KMS-11 (cell line): Measurements from ENCODE around the gene C1QTNF1.

Source experiments
- H2AFZ ChIP-seq: fragments of 200-600 bp; sonication (generic); 2 replicates; pipeline ENCODE4 v1.6.1; 2016; ENCODE audit warnings: antibody characterized with exemption, mixed run types, low read depth
- H3K27ac ChIP-seq: fragments of 200-600 bp; sonication (generic); 2 replicates; pipeline ENCODE4 v1.6.1; 2016; ENCODE audit warnings: mild to moderate bottlenecking, mixed run types
- H3K27me3 ChIP-seq: fragments of 200-600 bp; sonication (generic); 2 replicates; pipeline ENCODE4 v1.6.1; 2017; ENCODE audit warnings: mild to moderate bottlenecking, low read depth, mixed run types, moderate library complexity; ENCODE audit not compliant: insufficient read depth
- H3K36me3 ChIP-seq: fragments of 200-600 bp; sonication (generic); 2 replicates; pipeline ENCODE4 v1.6.1; 2017; ENCODE audit warnings: mild to moderate bottlenecking, mixed run types; ENCODE audit not compliant: insufficient read depth
- H3K4me1 ChIP-seq: fragments of 200-600 bp; sonication (generic); 2 replicates; pipeline ENCODE4 v1.6.1; 2016; ENCODE audit warnings: mild to moderate bottlenecking, low read depth, mixed run types; ENCODE audit not compliant: poor library complexity, severe bottlenecking
- H3K4me2 ChIP-seq: fragments of 200-600 bp; sonication (generic); 2 replicates; pipeline ENCODE4 v1.7.0; 2016; ENCODE audit warnings: mild to moderate bottlenecking, mixed run types
- H3K4me3 ChIP-seq: fragments of 200-600 bp; sonication (generic); IDR thresholded peaks from 2 replicates; pipeline ENCODE4 v1.6.1; 2017; ENCODE audit warnings: low read depth, low read length, mixed read lengths; ENCODE audit not compliant: insufficient read depth
- H3K79me2 ChIP-seq: fragments of 200-600 bp; sonication (generic); 2 replicates; pipeline ENCODE4 v1.6.1; 2016; ENCODE audit warnings: low read depth, mixed run types; ENCODE audit not compliant: insufficient read depth
- H3K9ac ChIP-seq: fragments of 200-600 bp; sonication (generic); 2 replicates; pipeline ENCODE4 v1.6.1; 2016; ENCODE audit warnings: mild to moderate bottlenecking, mixed run types
- H4K20me1 ChIP-seq: fragments of 200-600 bp; sonication (generic); 2 replicates; pipeline ENCODE4 v1.6.1; 2016; ENCODE audit warnings: mild to moderate bottlenecking, mixed run types; ENCODE audit not compliant: insufficient read depth
- TF ChIP-seq, protein P1 (sequence below): fragments of 200-600 bp; sonication (generic); conservative IDR thresholded peaks from 2 replicates; pipeline ENCODE4 v1.6.1; 2017; ENCODE audit warnings: low read depth, mild to moderate bottlenecking, antibody characterized with exemption, low read length, moderate library complexity, mixed read lengths

The C1QTNF1 gene

DNA sequence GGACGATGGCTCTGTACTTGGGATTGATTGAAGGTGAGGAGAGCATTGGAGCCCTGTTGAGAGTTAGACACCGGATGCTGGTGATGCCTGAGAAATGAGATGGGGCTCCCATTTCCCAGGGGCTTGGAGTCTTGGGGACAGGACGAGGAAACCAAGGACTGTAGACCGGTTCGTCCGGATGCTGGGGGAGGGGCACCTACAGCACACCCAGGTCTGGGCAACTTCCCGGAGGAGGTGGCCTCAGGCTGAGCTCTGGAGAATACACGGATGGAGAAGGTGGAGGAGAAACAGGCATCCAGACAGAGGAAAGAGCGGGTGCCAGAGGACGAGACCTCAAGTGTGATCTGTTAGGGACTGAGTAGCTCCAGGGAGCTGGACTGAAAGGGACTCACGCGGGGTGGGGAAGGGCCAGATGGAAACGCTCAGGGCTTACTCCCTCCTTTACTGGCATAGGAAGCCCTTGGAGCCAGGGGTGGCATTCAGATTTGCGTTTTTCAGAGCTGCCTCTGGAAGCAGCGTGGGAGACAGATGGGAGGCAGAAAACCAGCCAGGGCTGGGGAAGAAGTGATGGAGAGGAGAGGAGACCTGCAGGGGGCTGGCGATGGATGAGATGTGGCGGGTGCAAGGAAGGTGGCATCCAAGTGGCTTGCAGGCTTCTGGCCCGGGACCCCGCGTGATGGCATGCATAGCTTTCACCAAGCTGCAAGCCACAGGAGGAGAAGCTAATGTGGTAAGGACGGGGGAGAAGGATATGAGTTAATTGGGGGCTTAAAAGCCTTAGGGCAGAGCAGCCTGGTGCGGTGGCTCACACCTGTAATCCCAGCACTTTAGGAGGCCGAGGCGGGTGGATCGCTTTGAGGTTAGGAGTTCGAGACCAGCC lies 8.3 kb downstream of the C1QTNF1 start:
- no peaks in the 10 kb centered on the region for H4K20me1 ChIP-seq
- no peaks in the 10 kb centered on the region for H3K36me3 ChIP-seq
- H3K79me2 ChIP-seq: no peaks in the 10 kb centered on the region
- no peak overlapping the region for H3K9ac ChIP-seq
- TF ChIP-seq, protein P1, sequence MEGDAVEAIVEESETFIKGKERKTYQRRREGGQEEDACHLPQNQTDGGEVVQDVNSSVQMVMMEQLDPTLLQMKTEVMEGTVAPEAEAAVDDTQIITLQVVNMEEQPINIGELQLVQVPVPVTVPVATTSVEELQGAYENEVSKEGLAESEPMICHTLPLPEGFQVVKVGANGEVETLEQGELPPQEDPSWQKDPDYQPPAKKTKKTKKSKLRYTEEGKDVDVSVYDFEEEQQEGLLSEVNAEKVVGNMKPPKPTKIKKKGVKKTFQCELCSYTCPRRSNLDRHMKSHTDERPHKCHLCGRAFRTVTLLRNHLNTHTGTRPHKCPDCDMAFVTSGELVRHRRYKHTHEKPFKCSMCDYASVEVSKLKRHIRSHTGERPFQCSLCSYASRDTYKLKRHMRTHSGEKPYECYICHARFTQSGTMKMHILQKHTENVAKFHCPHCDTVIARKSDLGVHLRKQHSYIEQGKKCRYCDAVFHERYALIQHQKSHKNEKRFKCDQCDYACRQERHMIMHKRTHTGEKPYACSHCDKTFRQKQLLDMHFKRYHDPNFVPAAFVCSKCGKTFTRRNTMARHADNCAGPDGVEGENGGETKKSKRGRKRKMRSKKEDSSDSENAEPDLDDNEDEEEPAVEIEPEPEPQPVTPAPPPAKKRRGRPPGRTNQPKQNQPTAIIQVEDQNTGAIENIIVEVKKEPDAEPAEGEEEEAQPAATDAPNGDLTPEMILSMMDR: no peak
- H3K4me3 ChIP-seq: no peak overlapping the region
- no peak overlapping the region for H3K4me2 ChIP-seq
- no peak overlapping the region for H3K27ac ChIP-seq
- no peaks in the 10 kb centered on the region for H3K4me1 ChIP-seq
- peaks cover 99% of the 10 kb centered on the region for H3K27me3 ChIP-seq
- H2AFZ ChIP-seq: no peak overlapping the region

DNA sequence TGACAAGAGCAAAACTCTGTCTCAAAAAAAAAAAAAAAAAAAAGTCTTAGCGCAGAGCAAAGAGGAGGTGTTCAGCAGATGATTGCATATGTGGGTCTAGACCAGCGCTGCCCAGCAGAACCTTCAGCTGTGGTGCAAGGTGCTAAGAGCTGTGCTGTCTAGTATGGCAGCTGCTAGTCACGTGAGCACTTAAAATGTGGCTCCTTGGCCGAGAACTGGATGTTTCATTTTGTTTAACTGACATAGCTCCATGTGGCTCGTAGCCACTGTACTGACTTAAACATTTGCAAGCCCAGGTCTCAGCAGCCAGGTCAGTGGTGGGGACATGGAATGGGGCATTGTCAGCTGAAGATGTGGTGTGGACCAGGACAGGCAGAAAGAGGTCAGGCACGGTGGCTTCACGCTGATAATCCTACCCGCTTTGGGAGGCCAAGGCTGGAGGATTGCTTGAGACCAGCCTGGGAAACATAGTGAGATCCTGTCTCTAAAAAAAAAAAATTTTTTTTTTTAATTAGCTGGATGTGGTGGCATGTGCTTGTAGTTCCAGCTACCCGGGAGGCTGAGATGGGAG lies 9.2 kb downstream of the C1QTNF1 start:
- TF ChIP-seq, protein P1: no peak
- Histone ChIP-seq H3K4me2 (no peak overlapping the region), H2AFZ (no peak overlapping the region), H3K27ac (no peak overlapping the region), H3K36me3 (no peaks in the 10 kb centered on the region), H3K4me3 (no peak overlapping the region), H4K20me1 (no peaks in the 10 kb centered on the region), H3K79me2 (no peaks in the 10 kb centered on the region), H3K4me1 (no peaks in the 10 kb centered on the region), H3K9ac (no peak overlapping the region), H3K27me3 (peaks cover 96% of the 10 kb centered on the region)

DNA sequence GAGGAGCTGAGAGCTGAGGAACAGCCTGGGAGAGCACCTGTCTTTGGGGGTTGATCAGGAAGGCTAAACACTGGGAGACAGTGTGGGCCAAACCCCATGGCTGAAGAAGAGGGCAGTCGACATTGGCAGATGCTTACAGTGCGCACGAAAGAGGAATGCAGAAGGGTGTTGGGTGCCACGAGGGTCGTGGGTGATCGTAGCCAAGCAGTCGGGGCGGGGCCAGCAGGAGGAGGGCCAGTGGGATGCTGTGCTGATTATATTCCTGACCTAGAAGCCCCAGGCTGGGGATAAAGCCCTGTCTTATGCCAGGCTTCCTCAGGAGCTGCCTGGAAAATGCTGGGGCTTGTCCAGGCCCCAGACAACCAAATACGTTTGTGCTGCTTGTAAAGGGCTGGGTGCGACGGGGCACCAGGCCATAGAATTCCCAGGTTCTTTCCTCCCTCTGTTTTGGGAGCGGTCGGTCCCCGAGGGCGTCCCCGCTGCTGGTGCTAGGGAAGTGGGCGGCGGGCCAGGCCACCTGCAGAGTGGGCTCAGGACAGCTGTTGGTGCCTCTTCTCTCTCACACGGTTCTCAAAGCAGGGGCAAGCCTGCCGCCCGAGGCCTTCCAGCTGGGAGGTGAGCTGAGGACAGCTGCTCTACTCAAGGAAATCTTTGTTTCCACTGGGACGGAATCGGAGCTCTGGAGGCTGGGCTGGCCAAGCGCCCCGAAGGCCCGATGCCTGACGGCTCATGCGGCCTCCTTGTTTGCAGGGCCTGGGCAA lies 10.0 kb downstream of the C1QTNF1 start:
- H3K4me2 ChIP-seq: no peak overlapping the region
- H4K20me1 ChIP-seq: no peaks in the 10 kb centered on the region
- H3K4me3 ChIP-seq: no peak overlapping the region
- peaks cover 96% of the 10 kb centered on the region for H3K27me3 ChIP-seq
- no peak overlapping the region for H3K27ac ChIP-seq
- H3K36me3 ChIP-seq: no peaks in the 10 kb centered on the region
- TF ChIP-seq, protein P1: no peak
- no peak overlapping the region for H3K9ac ChIP-seq
- H2AFZ ChIP-seq: no peak overlapping the region
- no peaks in the 10 kb centered on the region for H3K79me2 ChIP-seq
- H3K4me1 ChIP-seq: no peaks in the 10 kb centered on the region

DNA sequence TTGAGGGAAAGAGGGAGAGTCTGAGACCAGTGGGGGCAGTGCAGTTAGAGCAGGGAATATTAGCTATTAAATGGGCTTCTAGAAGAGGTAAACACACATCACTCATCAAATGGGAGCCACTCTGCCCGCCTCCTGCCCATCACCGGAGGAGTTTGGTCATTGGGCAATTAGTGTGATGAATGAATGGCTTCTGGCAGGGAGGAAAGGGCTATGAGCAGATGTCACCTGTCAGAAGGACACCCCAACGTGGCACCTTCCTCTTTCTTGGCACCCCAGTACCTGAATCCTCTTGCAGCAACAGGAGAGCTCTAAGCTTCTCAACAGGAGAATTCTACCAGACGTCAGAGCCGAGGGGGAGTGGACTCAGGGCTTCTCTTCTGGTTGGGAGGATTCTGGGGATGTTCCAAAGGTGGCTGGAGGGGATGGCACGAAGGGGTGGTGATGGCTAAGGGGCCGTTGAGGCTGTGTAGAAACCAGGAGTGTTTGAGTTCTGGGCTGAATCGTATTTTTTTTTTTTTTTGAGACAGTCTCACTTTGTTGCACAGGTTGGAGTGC lies 11.0 kb downstream of the C1QTNF1 start:
- Histone ChIP-seq H4K20me1 (no peaks in the 10 kb centered on the region), H3K4me1 (no peaks in the 10 kb centered on the region), H3K27me3 (peaks cover 96% of the 10 kb centered on the region), H3K9ac (no peak overlapping the region), H3K4me2 (no peak overlapping the region), H3K4me3 (no peak overlapping the region), H3K79me2 (no peaks in the 10 kb centered on the region), H3K36me3 (no peaks in the 10 kb centered on the region), H2AFZ (no peak overlapping the region), H3K27ac (no peak overlapping the region)
- TF ChIP-seq, protein P1: no peak
